NCI-H1105 (cell line): ENCODE data around the gene SAMMSON.

Experiments
- DNase-seq: peaks from one replicate; lab custom pipeline; 2025; lab: John Stamatoyannopoulos, UW

Gene SAMMSON

DNA sequence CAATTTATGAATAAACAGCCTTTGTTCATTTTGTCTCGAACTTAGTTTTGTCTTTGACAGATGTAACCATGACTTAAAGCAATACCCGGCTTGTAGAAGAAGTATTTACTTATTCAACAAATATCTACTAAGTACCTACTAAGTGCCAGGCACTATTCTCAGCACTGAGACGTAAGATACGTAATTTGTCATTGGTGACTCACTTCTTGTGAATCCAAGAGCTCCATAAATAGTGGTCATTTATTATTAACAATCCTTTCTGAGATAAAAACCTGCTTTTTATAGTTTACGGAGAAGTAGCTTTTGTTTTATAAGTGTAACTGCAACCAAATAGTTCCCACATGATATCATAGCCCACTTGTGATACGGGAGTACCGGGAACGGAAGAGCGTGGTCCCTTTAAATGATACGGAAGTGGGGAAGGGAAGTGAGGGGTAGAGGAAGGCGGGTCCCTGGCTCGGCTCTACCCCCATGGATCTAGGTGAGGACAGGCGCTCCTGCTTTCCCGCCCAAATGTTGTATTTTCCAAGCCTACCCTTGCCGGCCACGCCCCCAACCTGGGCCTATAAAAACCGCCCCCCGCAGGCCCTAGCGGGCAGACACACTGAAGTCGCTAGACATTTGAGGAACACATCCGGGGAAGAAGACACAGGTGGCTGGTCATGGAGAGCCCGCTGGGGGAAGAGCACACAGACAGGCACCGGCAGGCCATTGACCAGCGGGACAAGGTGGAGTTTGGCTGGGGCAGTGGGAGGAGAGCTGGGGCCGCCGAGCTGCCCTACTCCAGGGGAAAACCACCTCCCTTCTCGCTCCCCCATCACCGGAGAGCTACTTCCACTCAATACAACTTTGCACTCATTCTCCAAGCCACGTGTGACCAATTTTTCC, at the start of gene SAMMSON:
Gene SAMMSON (plus strand): TSS at position 594 of the 888 bp plus-strand sequence.
- no peak for DNase-seq

- DNase-seq, result no peak
These were observed 47.9 kb upstream of the SAMMSON start for GRCh38 chr3:69951616-69952015.

DNA sequence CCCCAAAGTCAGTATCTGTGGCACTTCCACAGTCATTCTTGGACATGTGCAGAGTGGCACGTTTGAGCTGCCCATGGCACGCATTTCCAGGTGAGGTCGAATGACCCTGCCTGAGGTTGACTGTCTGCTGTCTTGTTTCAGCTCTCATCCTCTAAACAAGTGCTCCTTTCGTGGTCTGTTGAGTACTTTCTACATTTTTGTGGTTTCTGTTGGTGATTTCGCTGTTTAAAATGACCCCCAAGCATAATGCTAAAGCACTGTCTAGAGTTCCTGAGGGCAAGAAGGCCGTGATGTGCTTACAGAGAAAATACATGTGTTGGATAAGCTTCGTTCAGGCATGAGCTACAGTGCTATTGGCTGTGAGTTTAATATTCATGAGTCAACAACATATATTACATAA, 40.0 kb upstream of the SAMMSON start:
- no peak for DNase-seq

GRCh38 chr3:69961706-69962439, 37.7 kb upstream of the SAMMSON start:
- DNase-seq, result no peak

DNA sequence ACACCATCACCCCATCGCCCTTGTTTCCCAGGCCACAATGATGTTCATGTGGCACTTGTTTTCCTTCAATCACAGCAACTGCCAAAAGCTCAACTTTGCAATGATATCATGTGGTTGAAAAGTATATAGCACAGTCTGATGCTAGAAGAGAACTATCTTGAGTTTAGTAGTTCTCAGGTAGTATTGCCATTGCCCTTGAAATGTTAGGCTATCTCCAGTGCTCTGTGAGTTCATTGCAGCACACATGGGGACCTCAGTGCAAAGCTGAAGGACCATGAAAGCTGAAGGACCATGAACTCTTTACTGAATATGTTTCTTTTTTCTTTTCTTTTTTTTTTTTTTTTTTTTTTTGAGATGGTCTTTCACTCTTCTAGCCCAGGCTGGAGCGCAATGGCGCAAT, 35.9 kb upstream of the SAMMSON start:
- no peak for DNase-seq

DNA sequence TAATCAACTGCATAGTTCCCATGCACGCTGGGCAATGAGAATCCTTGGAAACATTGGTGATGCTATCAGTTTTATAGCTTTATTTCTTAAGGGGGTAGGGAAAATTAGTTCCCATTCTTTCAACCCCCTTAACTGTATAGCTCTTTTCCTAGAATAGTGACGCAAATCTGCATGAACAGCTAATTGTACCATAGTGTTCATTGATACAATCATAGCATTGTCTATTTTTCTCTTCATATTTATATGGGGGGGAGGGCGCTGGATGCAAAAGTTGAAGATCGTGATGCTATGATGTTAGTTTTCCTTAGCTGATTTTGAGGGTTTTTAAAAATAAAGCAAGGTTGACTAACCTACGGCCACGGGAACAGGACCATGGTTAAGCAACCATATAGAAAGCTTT, 32.4 kb upstream of the SAMMSON start:
- no peak for DNase-seq

DNA sequence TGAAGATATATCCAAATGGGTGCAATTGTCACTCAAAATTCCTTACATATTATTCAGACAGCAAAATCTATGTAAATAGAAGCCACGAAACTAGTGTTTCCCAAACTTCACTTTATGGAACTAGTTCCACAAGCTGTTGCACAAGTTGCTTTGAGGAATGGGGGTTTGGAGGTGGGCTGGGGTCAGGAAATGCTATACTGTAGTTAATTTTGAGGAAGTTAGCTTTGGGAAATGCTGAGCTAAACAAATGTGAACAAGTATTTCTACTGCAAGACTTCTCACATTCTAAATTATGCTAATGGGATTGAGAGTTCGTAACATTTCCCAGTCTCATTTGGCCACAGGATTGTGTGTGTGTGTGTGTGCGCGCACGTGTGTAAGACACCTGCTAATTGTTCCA, 28.7 kb upstream of the SAMMSON start:
- no peak for DNase-seq

- no peak for DNase-seq
These were observed 26.9 kb upstream of the SAMMSON start for GRCh38 chr3:69972672-69973071.

DNA sequence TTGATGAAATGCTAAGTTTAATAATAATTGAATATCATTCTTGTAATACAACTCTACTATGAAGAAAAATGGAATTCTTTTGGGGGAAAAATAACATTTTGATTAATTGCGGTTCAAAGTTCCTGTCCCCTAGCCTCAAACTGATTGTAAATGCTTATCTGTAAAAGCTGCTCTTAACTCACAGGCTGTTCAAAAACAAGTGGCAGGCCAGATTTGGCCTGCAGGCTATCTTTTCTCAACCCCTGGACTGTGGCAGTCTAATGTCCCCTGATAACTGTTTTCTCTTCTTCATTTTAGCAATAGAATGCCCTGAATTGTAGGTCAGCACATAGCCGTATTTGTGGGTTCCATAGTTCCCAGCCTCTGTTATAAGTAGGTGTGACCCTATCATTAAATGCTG, 23.5 kb upstream of the SAMMSON start:
- DNase-seq, result no peak

GRCh38 chr3:69983546-69984265, 15.8 kb upstream of the SAMMSON start:
- DNase-seq, result no peak

- no peak for DNase-seq
These were observed 14.3 kb upstream of the SAMMSON start for GRCh38 chr3:69985266-69985665.

DNA sequence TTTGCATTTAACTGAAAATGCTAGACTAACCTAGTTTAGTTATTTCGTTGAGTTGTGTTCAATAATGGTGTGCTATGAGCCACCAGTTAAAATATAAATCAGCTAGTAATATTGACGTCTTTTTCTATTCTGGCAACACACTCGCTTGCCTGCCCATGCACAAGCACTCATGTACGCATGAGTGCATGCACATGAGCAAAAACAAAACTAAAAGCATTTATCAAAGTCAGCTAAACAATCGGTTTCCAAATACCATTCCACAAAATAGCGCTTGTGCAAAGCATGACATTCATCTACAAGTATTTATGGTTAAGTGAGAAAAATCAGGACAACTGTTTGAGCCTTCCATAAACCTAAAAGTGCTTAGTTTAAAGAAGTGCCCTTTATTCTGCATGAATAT, 13.1 kb upstream of the SAMMSON start:
- DNase-seq, result no peak

- DNase-seq, result no peak
These were observed 11.7 kb upstream of the SAMMSON start for GRCh38 chr3:69987833-69988232.

DNA sequence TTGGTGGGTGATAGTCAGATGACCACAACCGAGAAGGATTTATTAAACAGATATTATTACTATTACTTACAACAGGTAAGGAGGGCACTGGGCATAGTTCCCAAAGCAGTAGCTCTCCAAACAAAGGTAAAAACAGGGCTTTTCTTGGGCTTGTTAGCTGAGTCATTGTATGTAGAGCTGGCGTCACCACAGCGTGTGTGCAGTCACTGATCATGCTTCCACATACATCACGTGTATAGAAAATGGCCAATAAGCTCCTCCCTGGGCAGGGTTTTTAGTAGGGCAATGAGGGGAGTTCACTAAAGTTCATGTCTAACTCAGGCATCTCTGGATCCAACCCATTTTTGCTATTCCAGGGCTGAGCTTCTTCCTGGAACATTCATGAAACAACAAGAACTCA, 5.8 kb upstream of the SAMMSON start:
- DNase-seq, result no peak

DNA sequence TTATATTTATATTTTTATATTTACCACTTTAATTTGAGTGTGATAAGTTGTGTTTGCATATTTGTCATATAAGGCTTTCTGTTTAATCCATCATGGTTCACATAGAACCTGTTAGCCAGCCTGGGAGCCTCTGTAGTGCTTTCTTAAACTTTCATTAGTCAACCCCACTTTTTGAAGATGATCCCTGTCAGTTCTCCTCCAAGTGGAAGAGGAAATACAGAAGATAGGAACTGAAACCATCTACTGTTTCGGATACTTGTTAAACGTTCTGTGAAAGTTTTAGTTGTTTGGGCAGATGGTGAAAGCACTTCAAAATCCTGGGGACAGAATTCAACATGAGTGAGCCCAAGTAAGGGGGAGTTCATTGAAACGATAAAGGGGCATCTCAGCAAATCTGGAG, 4.6 kb upstream of the SAMMSON start:
- DNase-seq, result no peak

- no peak for DNase-seq
These were observed 1.8 kb upstream of the SAMMSON start for GRCh38 chr3:69997631-69998307.

DNA sequence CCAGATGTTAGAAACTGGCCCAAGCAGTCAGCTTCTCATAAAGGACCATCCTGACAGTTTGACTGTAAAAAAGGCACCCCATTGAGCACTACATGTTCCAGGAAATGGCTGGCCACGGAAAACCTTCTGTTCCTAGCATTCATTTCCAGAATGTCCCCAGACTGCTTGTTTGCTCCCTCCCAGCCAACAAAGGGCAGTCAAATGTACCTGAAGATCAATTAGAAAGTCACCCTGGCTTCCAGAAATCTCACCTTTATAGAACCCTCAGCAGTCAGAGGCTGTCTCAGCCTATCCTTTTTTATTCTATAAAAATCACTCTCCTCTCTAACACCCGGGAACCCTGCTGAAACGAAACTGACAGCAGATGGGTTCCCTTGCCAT, 784 bp upstream of the SAMMSON start:
- no peak for DNase-seq

- no peak for DNase-seq
These were observed 486 bp downstream of the SAMMSON start for GRCh38 chr3:70000028-70000410.

GRCh38 chr3:70000563-70001081, 1.1 kb downstream of the SAMMSON start:
- DNase-seq, result no peak

DNA sequence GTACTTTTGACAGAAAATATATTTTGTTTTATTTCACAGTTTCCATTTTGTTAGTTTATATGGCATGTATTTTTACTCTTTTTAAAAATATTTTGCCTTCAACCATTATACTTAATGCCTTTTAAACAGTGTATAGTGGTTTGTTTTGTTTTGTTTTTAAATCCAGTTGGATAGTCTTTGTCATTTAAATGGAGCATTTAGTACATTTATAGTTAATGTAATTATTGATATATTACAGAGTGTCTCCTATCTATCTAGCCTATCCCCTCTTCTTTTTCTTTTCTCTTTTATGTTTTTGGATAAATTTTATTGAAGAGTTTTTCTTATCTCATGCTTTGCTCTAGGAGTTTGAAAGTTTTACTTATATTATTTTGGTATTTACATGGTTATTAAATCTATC, 3.6 kb downstream of the SAMMSON start:
- no peak for DNase-seq

GRCh38 chr3:70006089-70006488, 6.6 kb downstream of the SAMMSON start:
- DNase-seq, result no peak

- no peak for DNase-seq
These were observed 10.8 kb downstream of the SAMMSON start for GRCh38 chr3:70010346-70010745.
